RKO (cell line): ENCODE measurements around the gene ZNF462.
"Not testable (repeated sequence)": the region's sequence is repeated elsewhere in the genome, so short reads cannot be mapped to it uniquely, and the experiment has no call there.

Source experiments
- DNase-seq: peaks from one replicate; pipeline ENCODE4 v3.0.0-alpha.2; 2016; ENCODE audit warnings: low spot score

The ZNF462 gene

DNA sequence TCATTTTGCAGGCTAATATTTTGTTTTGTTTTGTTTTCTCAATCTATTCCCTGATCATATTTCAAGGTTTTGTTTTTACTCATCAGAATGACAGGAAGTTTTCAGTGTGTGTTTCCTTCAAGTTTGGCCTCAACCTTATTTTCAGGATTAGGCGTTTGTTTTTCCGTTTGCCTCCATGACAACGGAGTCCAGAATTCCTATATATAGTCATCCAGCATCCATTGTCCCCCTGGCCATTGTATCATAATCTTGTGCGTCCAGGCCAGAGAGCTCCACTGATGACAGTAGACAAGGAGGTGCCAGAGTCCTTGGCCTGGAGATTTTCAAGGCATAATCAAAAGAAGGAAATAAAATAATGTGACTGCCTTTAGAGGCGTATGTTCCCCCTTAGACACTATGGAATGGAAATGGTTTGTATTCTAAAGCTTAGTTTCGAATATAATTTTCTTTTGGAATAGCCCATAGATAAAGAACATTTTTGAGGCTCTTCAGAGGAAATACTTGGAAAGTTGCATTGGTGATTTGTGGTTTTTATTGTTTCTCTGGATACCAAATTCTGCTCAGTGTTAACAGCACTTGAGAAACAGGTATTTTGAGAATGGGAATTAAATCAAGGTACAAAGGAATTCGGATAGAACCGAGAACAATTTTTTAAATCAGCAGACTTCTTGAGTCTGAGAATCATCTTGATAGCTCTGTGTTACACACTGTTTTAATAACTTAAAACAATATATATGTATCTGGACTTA is 99.8 kb downstream of the ZNF462 start:
- no peak for DNase-seq

GRCh38 chr9:106963684-106964083 is 100.7 kb downstream of the ZNF462 start:
- DNase-seq: no peak

DNA sequence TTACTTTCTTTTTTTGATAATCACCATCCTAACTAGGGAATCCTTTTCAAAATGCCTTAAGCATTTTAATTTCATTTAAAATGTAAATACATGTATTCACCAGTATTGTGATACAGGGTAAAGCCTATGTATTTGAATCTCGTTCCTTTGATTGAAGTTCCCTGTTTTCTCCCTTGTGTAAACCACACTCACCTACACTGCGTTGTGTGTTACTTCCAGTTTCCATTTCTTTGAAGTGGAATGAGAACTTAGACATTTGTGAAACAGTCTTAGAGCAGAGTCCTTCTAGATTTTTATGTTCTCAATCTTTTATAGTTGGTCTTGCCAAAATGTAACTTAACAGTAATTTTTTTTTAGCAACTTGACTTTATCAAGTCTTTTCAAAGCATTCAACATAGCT is 101.4 kb downstream of the ZNF462 start:
- no peak for DNase-seq

GRCh38 chr9:106964822-106965525 is 102.0 kb downstream of the ZNF462 start:
- DNase-seq: peak; percentile 60

DNA sequence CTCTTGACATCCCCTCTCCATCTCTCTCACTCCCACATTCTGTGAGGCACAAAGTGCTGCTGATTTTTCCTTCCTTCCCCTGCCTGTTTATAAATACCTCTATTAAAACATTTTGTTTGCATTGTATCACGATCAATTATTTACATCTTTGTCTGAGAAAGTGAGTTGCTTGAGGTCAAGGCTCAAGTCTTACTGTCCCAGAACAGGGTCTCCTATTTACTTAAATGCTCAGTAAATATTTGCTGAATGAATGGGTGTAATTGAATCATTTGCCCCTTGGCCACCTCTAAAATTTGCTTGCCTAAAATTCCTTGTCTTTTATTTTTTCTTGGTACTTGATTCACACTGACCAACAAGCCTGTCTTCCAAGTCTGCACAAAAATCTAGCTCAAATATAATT is 103.5 kb downstream of the ZNF462 start:
- no peak for DNase-seq

GRCh38 chr9:106969696-106970095 is 106.7 kb downstream of the ZNF462 start:
- no peak for DNase-seq

DNA sequence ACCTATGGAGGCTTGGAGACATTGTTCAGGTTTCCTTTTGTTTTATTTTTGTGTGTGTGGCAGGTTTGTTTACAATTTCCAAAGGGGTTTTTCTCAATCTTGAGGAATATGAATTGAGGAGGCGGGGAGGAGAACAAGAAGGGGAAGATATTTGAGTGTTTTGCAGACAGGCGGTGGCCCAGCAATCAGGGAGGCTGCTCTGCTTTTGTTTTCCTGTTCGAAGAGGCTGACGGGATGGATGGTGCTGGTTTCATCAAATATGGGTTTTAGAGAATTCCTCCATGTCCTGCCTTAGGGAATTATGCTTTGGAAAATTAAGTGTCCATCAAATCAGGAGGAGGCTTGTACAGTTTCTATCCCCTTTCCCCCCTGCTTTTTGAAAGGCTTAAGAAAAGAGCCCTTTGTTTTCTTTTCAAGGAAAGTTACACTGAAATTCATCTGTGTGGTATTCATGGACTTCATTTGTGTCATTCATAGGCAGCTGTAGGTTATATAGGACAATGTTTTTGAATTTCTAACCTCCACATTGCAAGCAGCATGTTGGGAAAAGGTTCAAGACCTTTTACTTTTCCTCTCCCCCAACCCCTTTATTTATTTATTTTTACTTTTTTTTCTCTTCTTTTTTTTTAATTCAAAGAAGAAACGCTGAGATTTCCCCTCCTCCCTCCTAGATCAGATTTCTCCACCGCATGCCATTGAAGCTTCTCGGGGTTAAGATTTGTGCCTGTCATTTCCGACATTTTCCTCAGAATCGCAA is 107.4 kb downstream of the ZNF462 start:
- DNase-seq: no peak

GRCh38 chr9:106970976-106971457 is 108.1 kb downstream of the ZNF462 start:
- no peak for DNase-seq

- DNase-seq: no peak
Observed at GRCh38 chr9:106972082-106972481, 109.1 kb downstream of the ZNF462 start.

DNA sequence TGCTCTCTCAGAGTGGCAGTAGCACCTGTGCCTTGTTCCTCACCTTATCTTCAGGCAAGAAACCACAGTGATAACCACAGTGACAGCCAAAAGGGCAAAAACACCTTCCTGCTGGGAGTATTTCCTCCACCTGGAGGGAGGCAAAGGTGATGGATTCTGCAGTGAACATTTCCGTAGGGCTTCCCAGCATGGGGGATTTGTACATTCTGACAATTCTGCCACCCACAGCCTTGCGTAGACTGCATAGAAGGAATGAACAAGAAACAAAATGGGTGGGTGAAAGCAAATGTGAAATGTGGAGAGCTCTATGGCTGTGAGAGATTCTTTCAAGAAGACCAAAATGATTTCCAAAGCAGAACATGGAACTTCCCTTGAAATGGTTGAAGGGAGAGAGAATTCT is 111.4 kb downstream of the ZNF462 start:
- DNase-seq: no peak

- DNase-seq: no peak
Observed at GRCh38 chr9:106976772-106977171, 113.8 kb downstream of the ZNF462 start.

- peak; percentile 48 for DNase-seq
Observed at GRCh38 chr9:106980551-106981101, 117.7 kb downstream of the ZNF462 start.

DNA sequence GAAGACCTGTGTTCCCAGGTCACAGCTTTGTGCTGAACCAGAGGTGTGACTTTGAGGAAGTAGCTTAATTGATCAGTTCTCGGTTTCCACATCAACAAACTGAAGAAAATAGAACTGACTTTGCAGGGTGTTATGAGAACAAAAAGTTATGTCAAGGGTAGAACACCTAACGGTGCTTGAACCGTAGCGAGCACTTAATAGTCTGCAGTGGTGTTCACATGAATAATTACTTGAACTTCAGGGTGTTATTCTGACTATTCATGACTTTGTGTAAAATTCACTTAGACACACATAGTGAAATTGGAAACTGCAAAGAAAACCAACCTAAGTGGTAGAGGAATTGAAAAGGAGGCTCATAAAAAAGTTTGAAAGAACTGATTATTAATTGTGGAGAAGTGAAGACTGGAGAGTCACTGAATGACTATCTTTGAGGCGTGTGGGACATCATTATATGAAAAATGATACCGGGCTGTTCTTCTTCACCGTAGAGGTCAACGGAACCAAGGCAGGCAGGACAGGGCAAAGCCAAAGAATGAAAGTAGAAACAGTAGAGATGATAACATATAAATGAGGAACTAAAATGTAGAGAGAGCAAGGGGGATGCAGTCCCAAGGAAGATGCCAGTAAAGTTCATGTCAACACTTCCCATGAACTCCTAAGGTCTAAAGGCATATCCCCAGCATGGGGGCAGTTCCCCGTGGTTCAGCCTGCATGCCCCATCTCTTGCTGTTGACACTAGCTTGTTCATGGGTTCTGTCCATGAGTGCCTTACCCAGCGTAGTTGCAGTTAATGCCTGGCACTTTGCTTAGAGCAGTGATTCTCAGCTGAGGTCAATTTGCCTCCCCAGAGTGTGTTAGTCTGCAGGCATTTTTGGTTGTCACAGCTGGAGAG is 118.7 kb downstream of the ZNF462 start:
- no peak for DNase-seq

GRCh38 chr9:106982636-106983035 is 119.7 kb downstream of the ZNF462 start:
- no peak for DNase-seq

DNA sequence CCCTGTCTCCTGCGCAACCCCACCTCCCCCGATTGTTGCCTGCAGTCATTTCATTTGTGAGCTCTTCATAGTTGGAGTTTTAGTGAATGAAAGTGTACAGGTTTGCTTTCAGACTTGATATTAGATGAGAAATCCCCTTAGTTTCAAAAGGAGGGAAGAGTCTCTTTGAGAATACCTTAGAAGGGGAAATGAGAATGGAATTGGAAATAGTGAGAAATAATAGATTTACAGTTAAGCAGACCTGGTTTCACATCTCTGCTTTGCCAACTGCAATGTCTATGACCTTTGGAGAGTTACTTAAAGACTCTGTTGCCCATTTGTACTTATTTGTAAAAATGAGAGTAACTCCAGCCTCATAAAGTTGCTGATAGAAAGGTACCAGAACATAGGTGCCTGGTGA is 120.4 kb downstream of the ZNF462 start:
- DNase-seq: no peak

DNA sequence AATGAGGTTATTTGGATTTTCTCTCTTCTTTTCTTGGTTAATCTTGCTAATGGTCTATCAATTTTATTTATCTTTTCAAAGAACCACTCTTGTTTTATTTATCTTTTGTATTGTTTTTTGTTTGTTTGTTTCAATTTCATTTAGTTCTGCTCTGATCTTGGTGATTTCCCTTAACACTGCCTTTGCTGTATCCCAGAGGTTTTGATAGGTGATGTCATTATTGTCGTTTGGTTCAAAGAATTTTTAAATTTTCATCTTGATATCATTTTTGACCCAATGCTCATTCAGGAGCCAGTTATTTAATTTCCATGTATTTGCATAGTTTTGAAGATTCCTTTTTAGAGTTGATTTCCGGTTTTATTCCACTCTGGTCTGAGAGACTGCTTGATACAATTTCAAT is 126.9 kb downstream of the ZNF462 start:
- DNase-seq: not testable (repeated sequence)

DNA sequence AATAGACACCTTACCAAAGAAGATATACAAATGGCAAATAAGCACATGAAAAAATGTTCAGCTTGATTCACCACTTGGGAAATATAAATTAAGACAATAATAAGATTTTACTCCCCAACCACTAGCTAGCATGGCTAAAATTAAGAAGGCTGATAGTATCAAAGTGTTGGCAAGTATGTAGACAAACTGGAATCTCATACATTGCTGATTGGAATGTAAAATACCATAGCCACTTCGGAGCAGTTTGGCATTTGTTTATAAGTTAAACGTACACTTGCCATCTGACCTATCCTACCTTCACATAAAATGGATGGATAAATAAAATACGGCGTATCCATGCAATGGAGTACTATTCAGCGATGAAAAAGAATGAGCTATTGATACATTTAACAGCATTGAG is 129.2 kb downstream of the ZNF462 start:
- no peak for DNase-seq

DNA sequence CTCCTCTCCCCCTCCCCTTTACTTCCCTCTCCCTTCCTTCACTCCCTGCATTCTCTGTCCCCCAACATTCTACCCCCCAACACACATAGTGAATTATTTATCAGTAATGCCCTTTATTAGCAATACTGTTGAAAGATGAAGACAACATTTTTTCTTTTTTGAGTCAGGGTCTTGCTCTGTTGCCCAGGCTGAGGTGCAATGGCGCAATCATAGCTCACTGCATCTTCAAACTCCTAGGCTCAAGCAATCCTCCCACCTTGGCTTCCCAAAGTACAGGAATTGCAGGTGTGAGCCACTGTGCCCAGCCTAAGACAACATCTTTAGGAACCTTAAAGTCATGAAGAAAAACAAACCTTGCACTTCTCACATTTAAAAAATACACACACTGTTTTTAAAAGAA is 130.6 kb downstream of the ZNF462 start:
- DNase-seq: no peak

GRCh38 chr9:106994463-106994862 is 131.5 kb downstream of the ZNF462 start:
- no peak for DNase-seq

DNA sequence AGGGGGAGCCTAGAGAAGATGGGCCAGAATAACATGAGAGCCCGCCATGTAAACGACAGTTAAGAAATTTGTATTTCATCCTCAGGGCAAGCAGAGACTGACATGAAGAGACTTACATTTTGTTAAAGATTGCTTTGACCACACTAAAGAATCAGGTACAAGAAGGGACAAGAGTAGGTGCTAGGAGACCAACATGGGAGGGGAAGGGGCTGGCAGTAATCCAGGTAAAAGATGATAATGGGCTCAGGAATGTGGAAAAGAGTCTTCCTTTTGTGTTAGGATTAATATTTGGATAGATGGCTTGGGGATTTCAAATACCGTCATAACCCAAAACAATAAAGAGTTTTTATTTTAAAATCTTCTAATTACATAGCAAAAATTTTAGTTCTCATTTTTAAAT is 137.3 kb downstream of the ZNF462 start:
- DNase-seq: no peak

DNA sequence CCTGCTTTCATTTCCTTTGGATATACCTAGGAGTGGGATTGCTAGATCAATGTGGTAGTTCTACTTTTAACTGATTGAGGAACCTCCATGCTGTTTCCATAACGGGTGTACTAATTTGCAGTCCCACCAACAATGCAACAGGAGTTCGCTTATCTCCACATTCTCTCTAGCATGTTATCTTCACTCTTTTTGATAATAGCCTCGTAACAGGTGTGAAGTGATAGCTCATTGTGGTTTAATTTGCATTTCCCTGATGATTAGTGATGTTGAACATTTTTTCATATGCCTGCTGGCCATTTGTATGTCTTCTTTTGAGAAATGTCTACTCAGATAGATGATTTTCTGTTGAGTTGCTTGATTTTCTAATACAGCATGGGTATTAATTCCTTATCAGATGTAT is 142.2 kb downstream of the ZNF462 start:
- no peak for DNase-seq

DNA sequence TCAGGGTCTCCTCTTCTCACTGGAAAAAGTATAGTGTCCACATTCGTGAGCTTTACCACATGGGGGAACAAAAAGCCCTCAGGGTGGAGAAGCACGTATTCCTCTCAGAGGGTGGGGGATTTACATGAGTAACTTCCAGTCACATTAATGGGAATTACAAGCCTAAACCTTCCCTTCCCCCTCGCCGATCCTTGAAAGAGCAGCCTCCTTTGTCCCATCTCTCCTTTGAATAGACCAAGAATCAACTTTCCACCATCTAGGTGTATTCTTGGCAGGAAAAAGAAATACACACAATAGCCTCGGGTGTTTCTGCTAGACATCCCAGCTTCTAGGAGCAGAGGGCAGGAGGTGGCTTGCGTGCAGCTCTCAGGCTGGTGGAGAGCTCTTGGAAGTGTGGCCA is 144.4 kb downstream of the ZNF462 start:
- no peak for DNase-seq
